GM19395 (cell line): Measurements from ENCODE around the gene ABI3BP.

Source experiments
- ATAC-seq: cut with Tn5 transposase; IDR thresholded peaks from one replicate; pipeline ENCODE4 v1.9.1; 2021; ENCODE audit warnings: mild to moderate bottlenecking, moderate library complexity; ENCODE audit not compliant: unreplicated experiment

ABI3BP gene

GRCh38 chr3:100780071-100780622 lies 213.1 kb downstream of the ABI3BP start:
- no peak for ATAC-seq

DNA sequence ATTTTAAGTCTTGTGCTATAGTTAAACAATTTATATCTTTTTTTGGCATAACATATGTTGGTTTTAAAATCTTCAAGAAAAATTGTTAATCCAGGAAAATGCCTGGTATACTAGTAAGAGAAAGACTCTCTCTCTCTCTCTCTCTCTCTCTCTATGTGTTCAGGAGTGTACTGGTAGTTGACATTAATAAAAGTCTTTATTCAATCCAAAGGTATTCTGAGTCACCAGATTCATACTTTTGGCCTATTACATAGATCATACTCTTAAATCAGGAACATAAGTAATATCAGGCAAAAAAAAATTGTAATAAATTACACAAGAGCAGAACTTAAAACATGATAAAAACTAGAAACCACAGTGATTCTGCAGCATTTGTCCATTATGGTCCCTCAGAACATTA lies 213.7 kb downstream of the ABI3BP start:
- ATAC-seq = no peak

- ATAC-seq = no peak
Observed at GRCh38 chr3:100777271-100777670, 215.9 kb downstream of the ABI3BP start.

GRCh38 chr3:100776746-100777145 lies 216.5 kb downstream of the ABI3BP start:
- ATAC-seq = no peak

DNA sequence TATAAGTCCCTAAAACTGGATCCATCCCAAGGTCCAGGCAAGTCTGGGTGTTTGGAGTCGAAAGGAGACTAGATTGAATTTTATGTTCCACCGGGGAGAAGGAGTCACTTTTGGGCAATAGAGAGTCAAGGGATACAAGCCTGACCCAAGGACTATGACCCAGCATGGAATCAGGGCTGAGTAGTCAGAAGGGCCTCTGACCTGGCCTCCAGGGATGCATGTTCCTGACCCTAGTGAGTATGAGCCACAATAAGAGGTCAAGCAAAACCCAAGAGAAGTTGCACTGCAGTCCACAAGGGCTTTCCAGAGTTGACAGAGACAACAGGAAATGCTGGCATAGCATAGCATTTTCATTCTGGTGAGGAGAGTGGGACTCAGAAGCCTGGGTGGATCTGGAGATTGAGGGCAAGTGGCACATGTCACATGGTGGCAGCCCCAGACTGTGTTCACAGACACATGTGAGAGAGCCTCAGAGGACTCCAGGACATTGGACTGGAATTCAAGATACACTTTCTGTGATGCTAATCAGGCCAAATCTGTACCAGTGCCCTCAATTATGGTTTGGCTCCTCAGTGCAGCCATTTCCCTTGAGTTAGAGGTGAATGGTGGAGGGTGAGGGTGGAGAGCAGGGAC lies 217.0 kb downstream of the ABI3BP start:
- no peak for ATAC-seq

DNA sequence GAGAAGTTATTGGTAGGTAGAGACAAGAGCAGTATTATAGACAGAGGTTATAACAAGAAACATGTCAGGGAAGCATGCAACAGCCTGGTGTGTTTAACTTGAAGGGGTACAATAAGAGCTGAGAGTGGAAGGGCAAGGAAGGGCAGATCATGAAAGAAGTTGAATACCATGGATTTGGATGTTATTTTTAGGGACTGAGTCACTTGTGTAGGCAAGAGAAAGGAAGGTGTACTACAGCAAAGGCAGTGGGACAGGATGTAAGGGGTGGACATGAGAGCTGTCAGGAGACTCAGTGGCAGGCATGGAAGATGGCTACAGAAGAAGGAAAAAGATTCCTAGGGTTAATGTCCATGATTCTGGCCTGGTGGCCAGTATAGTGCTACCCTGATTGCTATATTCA lies 217.6 kb downstream of the ABI3BP start:
- ATAC-seq = no peak

DNA sequence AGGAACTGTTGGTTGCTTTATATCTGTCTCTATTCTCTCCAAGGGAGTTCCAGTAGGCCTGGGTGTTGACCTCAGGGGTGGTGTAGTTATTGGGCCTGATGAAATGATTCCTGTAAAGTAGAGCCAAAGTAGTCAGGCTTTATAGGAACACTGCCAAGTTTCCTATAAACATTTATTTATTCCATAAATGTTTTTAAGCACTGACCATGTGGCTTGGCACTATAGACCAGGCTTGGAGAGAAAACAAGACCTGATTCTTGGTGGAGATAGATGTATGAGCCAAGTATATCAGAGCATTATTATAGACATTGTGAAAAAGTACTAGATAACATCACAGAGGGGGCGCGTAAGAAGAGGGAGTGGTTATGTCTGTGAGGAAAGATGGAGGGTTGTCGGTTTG lies 218.0 kb downstream of the ABI3BP start:
- no peak for ATAC-seq

- no peak for ATAC-seq
Observed at GRCh38 chr3:100769693-100770092, 223.5 kb downstream of the ABI3BP start.

DNA sequence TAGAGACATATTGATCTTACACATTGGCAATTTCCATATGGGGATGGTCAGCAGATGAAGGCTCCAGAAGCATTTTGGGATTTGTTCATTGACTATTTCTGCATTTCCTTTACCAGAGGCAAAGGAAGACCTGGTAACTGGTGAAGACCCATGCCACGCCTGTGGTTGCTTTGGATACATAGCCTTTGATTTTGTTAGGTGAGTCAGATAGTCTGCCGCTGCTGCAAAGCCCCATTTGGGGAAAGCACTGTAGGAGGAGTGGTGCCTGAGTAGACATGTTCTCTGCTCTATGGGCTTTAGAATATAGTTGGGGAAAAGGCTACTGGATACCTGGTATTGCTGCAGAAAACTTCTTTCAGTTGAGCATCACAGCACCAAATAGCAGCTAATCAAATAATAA lies 227.2 kb downstream of the ABI3BP start:
- no peak for ATAC-seq

DNA sequence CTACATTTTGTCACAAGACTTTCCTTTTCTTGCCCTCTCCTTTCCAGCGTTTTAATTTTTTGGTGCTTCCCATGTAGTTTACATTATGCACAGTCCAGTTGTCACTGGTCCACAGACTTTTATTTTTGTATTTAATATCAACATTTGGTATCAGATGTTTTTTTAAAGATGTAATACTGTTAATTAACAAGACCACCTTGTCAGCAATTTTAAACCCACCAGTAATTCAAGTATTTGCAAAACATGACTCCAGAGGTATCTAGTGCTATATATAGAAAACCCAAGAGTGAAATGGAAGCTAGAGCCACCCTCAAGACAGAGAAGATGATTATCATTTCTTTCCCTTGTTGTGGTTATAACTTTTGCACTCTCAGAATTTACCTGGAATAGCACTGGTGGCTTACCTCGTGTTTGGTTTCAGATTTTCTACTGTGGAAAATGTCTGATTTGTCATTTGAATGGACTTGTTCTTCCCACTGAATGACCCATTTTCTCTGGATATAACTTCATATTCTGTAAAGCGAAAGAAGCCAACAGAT lies 227.7 kb downstream of the ABI3BP start:
- ATAC-seq = no peak

- no peak for ATAC-seq
Observed at GRCh38 chr3:100761951-100762350, 231.3 kb downstream of the ABI3BP start.

- ATAC-seq = peak; percentile 65
Observed at GRCh38 chr3:100761211-100761942, 231.8 kb downstream of the ABI3BP start.

GRCh38 chr3:100760377-100760776 lies 232.8 kb downstream of the ABI3BP start:
- no peak for ATAC-seq

DNA sequence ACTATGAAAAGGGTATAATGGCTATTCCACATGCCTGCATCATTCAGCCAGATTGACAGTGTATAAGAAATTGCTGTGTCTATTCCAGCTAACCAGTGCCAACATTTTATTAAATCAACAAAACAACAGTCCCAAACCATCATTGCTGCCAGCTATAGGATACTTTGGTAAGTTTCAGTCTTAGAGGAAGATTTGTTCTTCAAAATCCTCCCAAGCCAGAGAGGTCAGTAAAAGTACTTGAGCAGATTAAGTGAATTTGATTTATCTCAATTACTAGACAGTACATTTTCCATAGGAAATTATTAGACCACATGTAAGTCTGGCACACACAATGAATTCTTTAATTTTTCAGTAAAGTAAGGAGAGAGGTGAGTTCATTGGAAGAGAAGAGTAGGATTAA lies 233.3 kb downstream of the ABI3BP start:
- no peak for ATAC-seq

DNA sequence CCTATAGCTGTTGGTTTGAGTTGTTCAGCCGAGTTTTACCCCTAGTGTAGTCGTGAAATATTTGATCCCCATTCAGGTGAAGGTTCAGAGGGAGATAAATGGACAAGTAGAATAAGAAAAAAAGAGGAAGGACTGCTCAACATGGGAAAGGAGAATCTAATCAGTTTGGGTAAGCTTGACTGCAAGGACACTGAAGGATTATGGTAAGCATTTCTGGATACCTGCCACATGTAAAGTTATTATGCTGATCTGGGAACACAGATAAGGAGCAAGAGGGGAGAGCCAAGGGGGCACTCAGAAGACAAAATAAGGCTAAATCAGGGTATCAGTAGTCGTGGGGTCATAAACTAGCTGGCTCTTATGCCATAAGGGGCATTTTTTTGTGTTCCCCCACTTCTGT lies 234.1 kb downstream of the ABI3BP start:
- no peak for ATAC-seq

DNA sequence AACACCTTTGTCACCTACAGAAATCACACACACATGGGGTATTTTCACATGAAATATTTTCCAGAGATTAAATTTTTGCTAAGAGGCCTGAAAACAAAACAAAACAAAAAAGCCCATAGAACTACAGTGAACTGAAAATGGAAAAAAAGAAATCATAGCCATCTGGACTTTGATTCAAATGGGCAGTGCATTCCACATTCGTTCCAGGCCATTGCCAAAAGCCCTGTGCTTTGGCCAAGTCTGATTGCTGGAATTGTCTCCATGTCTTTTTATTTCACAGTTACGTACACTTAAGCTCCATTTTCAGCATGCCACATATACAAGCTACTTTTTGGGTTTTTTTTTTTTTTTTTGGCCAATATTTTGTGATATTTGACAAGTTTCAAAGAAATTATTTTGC lies 236.8 kb downstream of the ABI3BP start:
- no peak for ATAC-seq

DNA sequence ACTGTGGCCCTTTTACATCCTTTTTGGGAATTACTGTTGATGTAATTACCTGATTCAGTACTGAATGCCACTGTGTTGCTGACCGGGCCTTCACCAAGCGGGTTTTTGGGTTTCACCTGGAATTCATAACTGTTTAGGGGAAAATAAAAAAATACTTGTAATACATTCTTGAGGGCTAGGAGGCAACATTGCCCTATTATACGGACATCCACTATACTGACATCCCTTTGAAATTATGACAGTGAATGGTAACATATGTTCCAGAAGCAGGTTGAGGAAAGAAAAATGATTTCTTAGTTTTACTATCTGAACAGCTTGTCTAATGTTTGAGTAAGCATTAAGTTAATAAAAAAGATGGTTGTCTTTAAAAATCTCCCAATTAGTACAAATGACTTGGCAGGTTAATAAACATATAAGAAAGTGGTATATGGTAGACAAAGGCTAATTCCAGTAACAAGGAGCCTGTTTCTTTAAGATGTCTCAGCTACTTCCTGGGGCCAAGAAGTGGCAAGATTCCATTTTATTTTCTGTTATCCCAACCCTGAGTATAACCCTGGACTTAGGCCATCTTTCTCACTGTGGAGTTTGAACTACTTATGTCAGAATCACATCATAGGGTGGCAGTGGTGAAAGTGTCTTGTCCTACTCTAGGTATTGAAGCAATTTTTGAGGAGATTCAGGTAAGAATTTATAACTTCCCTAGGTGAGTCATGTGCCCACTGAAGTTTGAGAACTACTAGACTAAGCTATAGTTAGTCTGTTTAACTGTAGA lies 238.5 kb downstream of the ABI3BP start:
- ATAC-seq = no peak

- no peak for ATAC-seq
Observed at GRCh38 chr3:100753846-100754245, 239.4 kb downstream of the ABI3BP start.

- ATAC-seq = no peak
Observed at GRCh38 chr3:100748967-100749366, 244.3 kb downstream of the ABI3BP start.

- ATAC-seq = no peak
Observed at GRCh38 chr3:100748220-100748619, 245.0 kb downstream of the ABI3BP start.

DNA sequence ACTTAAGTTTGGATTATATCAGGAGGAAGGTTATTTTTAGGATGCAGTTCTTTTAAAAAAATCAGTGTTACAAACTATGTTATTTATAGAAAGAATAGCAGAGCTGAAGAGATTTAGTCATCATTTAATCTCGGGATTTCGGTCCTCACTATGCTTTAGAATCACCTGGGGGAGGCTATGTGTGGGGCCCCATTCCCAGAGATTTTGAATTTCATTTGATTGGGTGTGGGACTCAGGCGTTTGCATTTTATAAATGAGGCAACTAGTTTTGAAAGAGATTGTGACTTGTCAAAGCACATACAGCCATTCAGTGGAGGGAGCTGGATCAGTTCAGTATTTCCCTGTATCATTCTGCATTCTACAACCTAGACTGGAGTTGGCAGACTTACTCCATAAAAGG lies 247.1 kb downstream of the ABI3BP start:
- ATAC-seq = no peak
